CD14-positive monocyte (primary cell): ENCODE results near the gene LRRK1. TPM values are rescaled to one million over a fixed set of nuclear protein-coding genes. Genes with fewer than 3 reads are reported as not detected.

Experiments
- DNase-seq, 3 donors: peaks; one replicate each; pipeline ENCODE4 v3.0.0-alpha.2; 2011 to 2022
- H2AFZ ChIP-seq: 2 replicates; pipeline ENCODE4 v1.6.0; 2012; ENCODE audit warnings: mild to moderate bottlenecking, low read depth, low read length, inconsistent platforms; ENCODE audit not compliant: insufficient read depth, poor library complexity, severe bottlenecking
- H3K27ac ChIP-seq, 2 donors: 1 replicate in 1 of 2; 2 replicates in 1 of 2; pipeline ENCODE4 v1.5.1; 2012 to 2013; ENCODE audit warnings: low read length in 2 of 2, control low read depth in 1 of 2, inconsistent platforms in 1 of 2, low read depth in 1 of 2, mild to moderate bottlenecking in 1 of 2
- H3K27me3 ChIP-seq, 2 donors: one replicate each; pipeline versions ENCODE4 v1.6.0 to v1.6.1; 2011 to 2013; ENCODE audit warnings: low read length in 2 of 2; ENCODE audit not compliant: control insufficient read depth in 2 of 2, insufficient read depth in 2 of 2
- H3K36me3 ChIP-seq, 2 donors: replicated peaks in 1 of 2; 1 replicate in 1 of 2; 2 replicates in 1 of 2; pipeline versions ENCODE4 v1.5.1 to v1.6.1; 2012 to 2013; ENCODE audit warnings: low read length in 2 of 2, control low read depth in 1 of 2, inconsistent platforms in 1 of 2, mild to moderate bottlenecking in 1 of 2; ENCODE audit not compliant: insufficient read depth in 2 of 2, control insufficient read depth in 1 of 2
- H3K4me1 ChIP-seq, 2 donors: 1 replicate in 1 of 2; 2 replicates in 1 of 2; pipeline versions ENCODE4 v1.5.1 to v1.6.1; 2012 to 2013; ENCODE audit warnings: low read length in 2 of 2, control low read depth in 1 of 2, inconsistent platforms in 1 of 2, mild to moderate bottlenecking in 1 of 2, moderate library complexity in 1 of 2; ENCODE audit not compliant: insufficient read depth in 2 of 2, control insufficient read depth in 1 of 2
- H3K4me2 ChIP-seq: replicated peaks from 2 replicates; pipeline ENCODE3; 2012; ENCODE audit warnings: low read length, moderate library complexity, mild to moderate bottlenecking; ENCODE audit not compliant: poor library complexity, severe bottlenecking; ENCODE audit errors: extremely low read depth
- H3K4me3 ChIP-seq, 3 experiments: fragments of 200-600 bp in 1 of 3; sonication (generic) in 1 of 3; replicated peaks in 1 of 3; 1 replicate in 2 of 3; 2 replicates in 1 of 3; pipeline ENCODE4 v1.5.1; 2011 to 2013; ENCODE audit warnings: low read length in 3 of 3, mild to moderate bottlenecking in 3 of 3, control low read depth in 2 of 3, low read depth in 2 of 3, inconsistent platforms in 1 of 3, moderate library complexity in 1 of 3
- H3K79me2 ChIP-seq: 2 replicates; pipeline ENCODE4 v1.6.0; 2012; ENCODE audit warnings: mild to moderate bottlenecking, control low read depth, inconsistent platforms, low read length, moderate library complexity; ENCODE audit not compliant: insufficient read depth
- H3K9ac ChIP-seq: 2 replicates; pipeline ENCODE4 v1.6.0; 2017; ENCODE audit warnings: low read length, mild to moderate bottlenecking; ENCODE audit not compliant: insufficient read depth, poor library complexity, severe bottlenecking
- H3K9me3 ChIP-seq, 2 donors: replicated peaks in 1 of 2; 1 replicate in 1 of 2; 2 replicates in 1 of 2; pipeline versions ENCODE4 v1.5.1 to v1.6.1; 2012 to 2013; ENCODE audit warnings: low read length in 2 of 2, control low read depth in 1 of 2; ENCODE audit not compliant: control insufficient read depth in 1 of 2, insufficient read depth in 1 of 2
- H4K20me1 ChIP-seq: 2 replicates; pipeline ENCODE4 v1.6.0; 2012; ENCODE audit warnings: mild to moderate bottlenecking, low read length, control low read depth, moderate library complexity; ENCODE audit not compliant: insufficient read depth
- H3K27ac Mint-ChIP-seq, 7 donors: one replicate each; pipeline ENCODE4 v1.8.0; 2020; ENCODE audit warnings: mild to moderate bottlenecking in 7 of 7, mixed read lengths in 7 of 7, moderate library complexity in 6 of 7, inconsistent platforms in 2 of 7
- H3K27me3 Mint-ChIP-seq, 3 donors: one replicate each; pipeline ENCODE4 v1.8.0; 2021 to 2022; ENCODE audit warnings: low read depth in 3 of 3, mild to moderate bottlenecking in 3 of 3, mixed read lengths in 3 of 3, moderate library complexity in 3 of 3, inconsistent platforms in 1 of 3
- H3K36me3 Mint-ChIP-seq, 2 donors: one replicate each; pipeline ENCODE4 v1.8.0; 2020; ENCODE audit warnings: mixed read lengths in 2 of 2, inconsistent platforms in 1 of 2, mild to moderate bottlenecking in 1 of 2
- H3K4me1 Mint-ChIP-seq: one replicate; pipeline ENCODE4 v1.8.0; 2020; ENCODE audit warnings: mild to moderate bottlenecking, mixed read lengths
- H3K4me3 Mint-ChIP-seq, 2 donors: one replicate each; pipeline ENCODE4 v1.8.0; 2020; ENCODE audit warnings: mild to moderate bottlenecking in 2 of 2, mixed read lengths in 2 of 2, moderate library complexity in 1 of 2
- H3K9me3 Mint-ChIP-seq, 7 donors: one replicate each; pipeline ENCODE4 v1.8.0; 2020 to 2022; ENCODE audit warnings: mixed read lengths in 7 of 7, mild to moderate bottlenecking in 6 of 7, moderate library complexity in 6 of 7, inconsistent platforms in 2 of 7
- WGBS: methylation state at CpG from one replicate; pipeline ENCODE4 v1.1.5; 2013; ENCODE audit warnings: missing lambda C conversion rate; ENCODE audit not compliant: insufficient coverage; 5-methylcytosine and 5-hydroxymethylcytosine counted together
- intact Hi-C, 2 donors: fragments of 100-400 bp; cut with micrococcal nuclease; formaldehyde crosslinking; loops; one replicate each; pipeline versions ENCODE4 v1.15.0 to v1.15.1; 2023
- polyA plus RNA-seq, 3 donors: library from polyadenylated mRNA; depleted of rRNA in 1 of 3; unstranded in 2 of 3; stranded (reverse) in 1 of 3; fragments of 300-500 nt in 2 of 3; fragments of >200 nt in 1 of 3; fragmentation: Illumina TruSeq in 2 of 3; gene quantifications; 1 replicate in 2 of 3; 2 replicates in 1 of 3; pipeline ENCODE4 v1.2.3, GENCODE V29; 2012 to 2021
- TF ChIP-seq, protein P1 (sequence below): fragments of 200-600 bp; IDR thresholded peaks from one replicate; pipeline ENCODE4 v1.8.0; 2022; ENCODE audit warnings: antibody characterized with exemption, mild to moderate bottlenecking

Gene LRRK1
- polyA plus RNA-seq, 3 donors = 1.7 to 18.9 (median 5.4) TPM

DNA sequence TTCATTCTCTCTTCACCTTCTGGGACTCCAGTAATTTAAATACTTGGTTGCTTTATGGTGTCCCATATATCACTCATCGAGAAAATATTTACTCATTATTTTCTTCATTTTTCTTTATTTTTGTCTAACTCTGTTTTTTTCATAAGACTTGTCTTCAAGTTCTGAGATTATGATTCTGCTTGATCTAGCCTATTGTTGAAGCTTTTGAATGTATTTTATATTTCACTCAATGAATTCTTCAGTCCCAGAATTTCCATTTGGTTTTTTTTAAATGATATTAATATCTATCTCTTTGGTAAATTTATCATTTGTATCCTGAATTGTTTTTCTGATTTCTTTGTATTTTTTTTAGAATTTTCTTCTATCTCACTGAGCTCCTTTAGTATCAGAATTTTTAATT is 117.0 kb downstream of the LRRK1 start:
- peaks cover 5 to 15% of the 10 kb centered on the region in 2 donors for H3K4me1 ChIP-seq
- no peak for DNase-seq
- peaks cover 63% of the 10 kb centered on the region for H4K20me1 ChIP-seq
- peak overlapping the region in 2 of 7 donors; percentile 17 to 19 for H3K27ac Mint-ChIP-seq
- no CpG with 5 or more reads among the region's 1 CpG for WGBS
- H3K27me3 Mint-ChIP-seq = peaks cover 59 to 85% (median 71%) of the 10 kb centered on the region in 3 donors
- peaks cover 18% of the 10 kb centered on the region for H3K4me1 Mint-ChIP-seq
- H2AFZ ChIP-seq = no peak overlapping the region
- peaks cover 4 to 13% of the 10 kb centered on the region in 2 donors for H3K9me3 ChIP-seq
- H3K27me3 ChIP-seq = peaks cover 30 to 81% of the 10 kb centered on the region in 2 donors
- TF ChIP-seq, protein P1, sequence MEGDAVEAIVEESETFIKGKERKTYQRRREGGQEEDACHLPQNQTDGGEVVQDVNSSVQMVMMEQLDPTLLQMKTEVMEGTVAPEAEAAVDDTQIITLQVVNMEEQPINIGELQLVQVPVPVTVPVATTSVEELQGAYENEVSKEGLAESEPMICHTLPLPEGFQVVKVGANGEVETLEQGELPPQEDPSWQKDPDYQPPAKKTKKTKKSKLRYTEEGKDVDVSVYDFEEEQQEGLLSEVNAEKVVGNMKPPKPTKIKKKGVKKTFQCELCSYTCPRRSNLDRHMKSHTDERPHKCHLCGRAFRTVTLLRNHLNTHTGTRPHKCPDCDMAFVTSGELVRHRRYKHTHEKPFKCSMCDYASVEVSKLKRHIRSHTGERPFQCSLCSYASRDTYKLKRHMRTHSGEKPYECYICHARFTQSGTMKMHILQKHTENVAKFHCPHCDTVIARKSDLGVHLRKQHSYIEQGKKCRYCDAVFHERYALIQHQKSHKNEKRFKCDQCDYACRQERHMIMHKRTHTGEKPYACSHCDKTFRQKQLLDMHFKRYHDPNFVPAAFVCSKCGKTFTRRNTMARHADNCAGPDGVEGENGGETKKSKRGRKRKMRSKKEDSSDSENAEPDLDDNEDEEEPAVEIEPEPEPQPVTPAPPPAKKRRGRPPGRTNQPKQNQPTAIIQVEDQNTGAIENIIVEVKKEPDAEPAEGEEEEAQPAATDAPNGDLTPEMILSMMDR = no peak
- H3K27ac ChIP-seq = no peak overlapping the region
- H3K4me3 ChIP-seq = no peak overlapping the region
- H3K4me3 Mint-ChIP-seq = peak overlapping the region in 1 of 2 donors; percentile 68
- H3K9ac ChIP-seq = no peak overlapping the region
- H3K9me3 Mint-ChIP-seq = peaks cover 14 to 47% (median 39%) of the 10 kb centered on the region in 7 donors
- H3K4me2 ChIP-seq = peak overlapping the region; percentile 54
- H3K36me3 Mint-ChIP-seq = peaks cover 90 to 94% of the 10 kb centered on the region in 2 donors
- peaks cover 32 to 78% of the 10 kb centered on the region in 2 donors for H3K36me3 ChIP-seq
- no peaks in the 10 kb centered on the region for H3K79me2 ChIP-seq
- intact Hi-C loops = no loop called here

DNA sequence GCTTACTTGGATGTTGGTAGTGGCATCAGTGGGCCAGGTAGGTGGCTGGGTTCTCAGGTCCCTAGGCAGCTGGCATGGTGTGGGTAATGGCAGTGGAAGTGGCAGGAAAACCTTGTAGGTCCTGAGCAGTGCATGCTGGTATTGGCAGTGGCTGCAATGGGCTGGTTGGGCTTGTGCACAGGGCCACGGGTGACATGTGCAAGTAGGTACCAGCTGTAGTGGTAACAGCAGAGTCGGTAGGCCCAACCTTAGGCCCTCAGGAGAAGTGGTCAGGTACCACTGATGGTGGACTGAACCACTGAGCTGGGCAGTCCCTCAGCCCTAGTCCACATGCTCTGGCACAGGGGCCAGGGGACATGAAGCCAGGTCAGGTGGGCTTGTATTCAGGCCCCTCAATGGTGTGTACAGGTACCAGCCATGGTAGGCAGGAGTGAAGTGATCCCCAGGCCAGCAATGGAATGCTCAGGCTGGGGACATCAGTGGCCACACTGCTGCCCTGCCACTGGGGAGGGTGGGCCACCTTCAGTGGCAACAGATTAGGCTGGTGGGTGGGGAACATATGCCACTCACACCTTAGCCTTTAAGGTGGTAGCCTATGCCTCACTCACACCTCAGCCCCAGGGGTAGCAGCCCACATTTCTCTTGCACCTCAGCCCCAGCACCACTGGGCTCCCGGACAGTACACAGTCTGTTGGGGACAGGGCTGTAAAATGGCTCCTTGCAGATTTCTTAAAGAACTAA is 118.1 kb downstream of the LRRK1 start:
- H3K4me1 Mint-ChIP-seq = peaks cover 18% of the 10 kb centered on the region
- DNase-seq = no peak
- TF ChIP-seq, protein P1 = no peak
- H3K27ac ChIP-seq = no peak overlapping the region
- intact Hi-C loops = no loop called here
- H2AFZ ChIP-seq = no peak overlapping the region
- H3K79me2 ChIP-seq = no peaks in the 10 kb centered on the region
- H3K27me3 Mint-ChIP-seq = peaks cover 52 to 85% (median 67%) of the 10 kb centered on the region in 3 donors
- H3K9ac ChIP-seq = no peak overlapping the region
- peaks cover 4 to 13% of the 10 kb centered on the region in 2 donors for H3K9me3 ChIP-seq
- H3K27me3 ChIP-seq = peaks cover 30 to 78% of the 10 kb centered on the region in 2 donors
- WGBS = 100% methylated on average over 3 of the region's 3 CpGs
- no peak overlapping the region for H3K4me3 ChIP-seq
- H3K4me3 Mint-ChIP-seq = peak overlapping the region in 1 of 2 donors; percentile 68
- peaks cover 90 to 94% of the 10 kb centered on the region in 2 donors for H3K36me3 Mint-ChIP-seq
- no peak overlapping the region for H3K4me2 ChIP-seq
- H4K20me1 ChIP-seq = peaks cover 68% of the 10 kb centered on the region
- peaks cover 14 to 49% (median 38%) of the 10 kb centered on the region in 7 donors for H3K9me3 Mint-ChIP-seq
- peaks cover 5 to 15% of the 10 kb centered on the region in 2 donors for H3K4me1 ChIP-seq
- no peak overlapping the region for H3K27ac Mint-ChIP-seq
- peaks cover 35 to 78% of the 10 kb centered on the region in 2 donors for H3K36me3 ChIP-seq
